SU-DHL-6 (cell line): Measurements from ENCODE around the gene MPC1L.

Experiments used
- H2AFZ ChIP-seq: fragments of 200-600 bp; sonication (generic); 2 replicates; pipeline ENCODE4 v1.6.1; 2014; ENCODE audit warnings: low read depth, mild to moderate bottlenecking, moderate library complexity, mixed read lengths, antibody characterized with exemption, low read length; ENCODE audit not compliant: severe bottlenecking
- H3F3A ChIP-seq: fragments of 200-600 bp; shearing (Covaris generic); 2 replicates; pipeline ENCODE4 v1.6.0; 2016; ENCODE audit warnings: antibody characterized with exemption, mild to moderate bottlenecking; ENCODE audit not compliant: insufficient read depth
- H3K27ac ChIP-seq: fragments of 200-600 bp; sonication (generic); 2 replicates; pipeline ENCODE4 v1.5.1; 2016; ENCODE audit warnings: low read depth, mild to moderate bottlenecking, low read length, moderate library complexity, mixed read lengths
- H3K27me3 ChIP-seq: fragments of 200-600 bp; sonication (generic), shearing (Covaris generic); 2 replicates; pipeline ENCODE4 v1.6.0; 2014; ENCODE audit warnings: mild to moderate bottlenecking, low read length
- H3K36me3 ChIP-seq: fragments of 200-600 bp; sonication (generic); 2 replicates; pipeline ENCODE4 v1.6.1; 2014; ENCODE audit warnings: mild to moderate bottlenecking, low read length, mixed read lengths
- H3K4me2 ChIP-seq: fragments of 300-600, 200-600 bp; shearing (Covaris generic), sonication (generic); 2 replicates; pipeline ENCODE4 v1.6.0; 2014; ENCODE audit warnings: low read length, low read depth, mild to moderate bottlenecking; ENCODE audit not compliant: poor library complexity, severe bottlenecking
- H3K4me3 ChIP-seq: fragments of 200-600 bp; sonication (generic); 2 replicates; pipeline ENCODE4 v1.5.1; 2014; ENCODE audit warnings: antibody characterized with exemption, low read length, mild to moderate bottlenecking, mixed read lengths; ENCODE audit not compliant: insufficient read depth, poor library complexity, severe bottlenecking
- H3K79me2 ChIP-seq: fragments of 200-600 bp; sonication (generic); 2 replicates; pipeline ENCODE4 v1.6.1; 2014; ENCODE audit warnings: mild to moderate bottlenecking, low read length, moderate library complexity; ENCODE audit not compliant: insufficient read depth
- H3K9ac ChIP-seq: fragments of 200-600 bp; sonication (generic); 2 replicates; pipeline ENCODE4 v1.7.0; 2014; ENCODE audit warnings: mild to moderate bottlenecking, low read length
- H3K9me2 ChIP-seq: fragments of 200-600 bp; sonication (generic); replicated peaks from 2 replicates; pipeline ENCODE4 v1.6.1; 2014; ENCODE audit warnings: low read length; ENCODE audit not compliant: insufficient read depth
- H3K9me3 ChIP-seq: fragments of 200-600 bp; sonication (generic); 2 replicates; pipeline ENCODE4 v1.6.1; 2014; ENCODE audit warnings: low read length, mixed read lengths; ENCODE audit not compliant: insufficient read depth
- H4K20me1 ChIP-seq: fragments of 200-600 bp; sonication (generic); 2 replicates; pipeline ENCODE4 v1.6.1; 2014; ENCODE audit warnings: low read depth, mild to moderate bottlenecking, antibody characterized with exemption, low read length, moderate library complexity, mixed read lengths
- EZH2phosphoT487 ChIP-seq: fragments of 200-600 bp; sonication (generic), shearing (Covaris generic); conservative IDR thresholded peaks from 2 replicates; pipeline ENCODE4 v1.6.1; 2018; ENCODE audit warnings: mild to moderate bottlenecking, antibody characterized with exemption, low read length, moderate library complexity, mixed read lengths
- TF ChIP-seq, protein P1 (sequence below): fragments of 200-600 bp; sonication (generic); IDR thresholded peaks from one replicate; pipeline ENCODE4 v1.5.1; 2017; ENCODE audit warnings: antibody characterized with exemption, mild to moderate bottlenecking, low read length, moderate library complexity; ENCODE audit not compliant: insufficient read depth, poor library complexity, severe bottlenecking

Gene MPC1L

DNA sequence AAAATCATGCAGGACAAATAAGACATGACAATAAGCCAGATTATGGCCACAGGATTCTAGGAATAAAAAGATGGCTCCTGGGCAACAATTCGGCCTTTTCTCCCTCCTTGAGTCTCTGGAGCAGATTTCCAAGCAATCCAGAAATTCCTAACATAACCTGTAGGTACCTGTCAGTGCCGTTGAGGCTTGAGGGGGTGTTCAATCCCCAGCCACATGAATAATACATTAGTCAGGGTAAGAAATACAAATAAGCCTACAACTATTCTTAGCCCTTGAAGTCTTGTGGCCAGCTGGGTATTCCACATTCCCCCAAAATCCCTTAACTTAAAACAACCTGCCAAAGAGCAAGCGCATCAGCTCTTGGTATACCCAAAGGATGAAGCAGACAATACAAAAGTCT is 14.5 kb downstream of the MPC1L start:
- no peaks in the 10 kb centered on the region for H3F3A ChIP-seq
- no peak overlapping the region for H3K9ac ChIP-seq
- H3K27me3 ChIP-seq: no peaks in the 10 kb centered on the region
- H3K27ac ChIP-seq: no peak overlapping the region
- no peak overlapping the region for H3K4me3 ChIP-seq
- no peaks in the 10 kb centered on the region for H3K9me3 ChIP-seq
- TF ChIP-seq, protein P1, sequence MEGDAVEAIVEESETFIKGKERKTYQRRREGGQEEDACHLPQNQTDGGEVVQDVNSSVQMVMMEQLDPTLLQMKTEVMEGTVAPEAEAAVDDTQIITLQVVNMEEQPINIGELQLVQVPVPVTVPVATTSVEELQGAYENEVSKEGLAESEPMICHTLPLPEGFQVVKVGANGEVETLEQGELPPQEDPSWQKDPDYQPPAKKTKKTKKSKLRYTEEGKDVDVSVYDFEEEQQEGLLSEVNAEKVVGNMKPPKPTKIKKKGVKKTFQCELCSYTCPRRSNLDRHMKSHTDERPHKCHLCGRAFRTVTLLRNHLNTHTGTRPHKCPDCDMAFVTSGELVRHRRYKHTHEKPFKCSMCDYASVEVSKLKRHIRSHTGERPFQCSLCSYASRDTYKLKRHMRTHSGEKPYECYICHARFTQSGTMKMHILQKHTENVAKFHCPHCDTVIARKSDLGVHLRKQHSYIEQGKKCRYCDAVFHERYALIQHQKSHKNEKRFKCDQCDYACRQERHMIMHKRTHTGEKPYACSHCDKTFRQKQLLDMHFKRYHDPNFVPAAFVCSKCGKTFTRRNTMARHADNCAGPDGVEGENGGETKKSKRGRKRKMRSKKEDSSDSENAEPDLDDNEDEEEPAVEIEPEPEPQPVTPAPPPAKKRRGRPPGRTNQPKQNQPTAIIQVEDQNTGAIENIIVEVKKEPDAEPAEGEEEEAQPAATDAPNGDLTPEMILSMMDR: no peak
- TF ChIP-seq EZH2phosphoT487: no peak
- H3K79me2 ChIP-seq: peaks cover 22% of the 10 kb centered on the region; the same call in 1 of the 2 replicates
- H3K36me3 ChIP-seq: no peaks in the 10 kb centered on the region
- no peaks in the 10 kb centered on the region for H3K9me2 ChIP-seq
- H2AFZ ChIP-seq: no peak overlapping the region
- H3K4me2 ChIP-seq: no peak overlapping the region
- no peaks in the 10 kb centered on the region for H4K20me1 ChIP-seq

- no peaks in the 10 kb centered on the region for H3K36me3 ChIP-seq
- H2AFZ ChIP-seq: no peak overlapping the region
- no peak for TF ChIP-seq EZH2phosphoT487
- TF ChIP-seq, protein P1: no peak
- no peaks in the 10 kb centered on the region for H4K20me1 ChIP-seq
- H3K79me2 ChIP-seq: peaks cover 60% of the 10 kb centered on the region
- peak overlapping the region; percentile 94 for H3K4me2 ChIP-seq
- peak overlapping the region; percentile 79 for H3K27ac ChIP-seq
- no peaks in the 10 kb centered on the region for H3K9me3 ChIP-seq
- no peaks in the 10 kb centered on the region for H3K9me2 ChIP-seq
- H3K4me3 ChIP-seq: peak overlapping the region; percentile 54
- peak overlapping the region; percentile 77 for H3K9ac ChIP-seq
- H3K27me3 ChIP-seq: no peaks in the 10 kb centered on the region
- 0 out of 2 replicates have a peak, but pooled peaks cover 8% of the 10 kb centered on the region for H3F3A ChIP-seq
Measured at GRCh38 chrX:40644176-40644575, 20.9 kb downstream of the MPC1L start.

- H3K27me3 ChIP-seq: no peaks in the 10 kb centered on the region
- H3K4me2 ChIP-seq: peak overlapping the region; percentile 94
- H3K36me3 ChIP-seq: no peaks in the 10 kb centered on the region
- no peaks in the 10 kb centered on the region for H3K9me3 ChIP-seq
- H3F3A ChIP-seq: 0 out of 2 replicates have a peak, but pooled peaks cover 8% of the 10 kb centered on the region
- H4K20me1 ChIP-seq: no peaks in the 10 kb centered on the region
- H3K9ac ChIP-seq: peak overlapping the region; percentile 77
- peak overlapping the region; percentile 54 for H3K4me3 ChIP-seq
- H3K27ac ChIP-seq: peak overlapping the region; percentile 79
- peak overlapping the region; percentile 58 for H2AFZ ChIP-seq
- H3K9me2 ChIP-seq: no peaks in the 10 kb centered on the region
- peaks cover 57% of the 10 kb centered on the region for H3K79me2 ChIP-seq
- TF ChIP-seq EZH2phosphoT487: no peak
- TF ChIP-seq, protein P1: no peak
Measured at GRCh38 chrX:40644821-40645358, 21.7 kb downstream of the MPC1L start.
